Panc1 (cell line): ENCODE measurements around the gene CCR5AS.

Experiments used
- ATAC-seq: fragments of 200-7000 bp; cut with Tn5 transposase; 2 replicates; pipeline ENCODE4 v1.9.1; 2020; ENCODE audit warnings: mild to moderate bottlenecking, moderate library complexity
- BruUV-seq: library from RNA; stranded (reverse); fragments of 400-500 nt; replicated peaks from 2 replicates; lab custom pipeline; 2021; lab: Mats Ljungman, UMichigan
- CTCF ChIA-PET: fragments of 300-600 bp; sonication (Branson Sonifier 250); formaldehyde crosslinking; loops from one replicate; lab custom pipeline; 2022; ENCODE audit warnings: antibody characterized with exemption; lab: Charles Lee
- POLR2A ChIA-PET: fragments of 300-600 bp; sonication (Branson Sonifier 250); formaldehyde crosslinking; loops from one replicate; lab custom pipeline; 2022; ENCODE audit warnings: antibody characterized with exemption; lab: Charles Lee
- DNase-seq: peaks from one replicate; pipeline ENCODE4 v3.0.0-alpha.2; 2010; ENCODE audit warnings: low read depth, low spot score
- H3K27ac ChIP-seq: 2 replicates; pipeline ENCODE4 v1.5.1; 2011; ENCODE audit warnings: mild to moderate bottlenecking, low read length, inconsistent platforms
- H3K27me3 ChIP-seq: fragments of 200-500 bp; sonication (Bioruptor generic); 2 replicates; pipeline ENCODE4 v1.6.0; 2014; ENCODE audit warnings: low read length, inconsistent platforms; ENCODE audit not compliant: control insufficient read depth, insufficient read depth
- H3K36me3 ChIP-seq: fragments of 200-500 bp; sonication (Bioruptor generic); 2 replicates; pipeline ENCODE4 v1.5.1; 2014; ENCODE audit warnings: inconsistent platforms, mild to moderate bottlenecking, low read length, moderate library complexity; ENCODE audit not compliant: control insufficient read depth, insufficient read depth
- H3K4me1 ChIP-seq: 2 replicates; pipeline ENCODE4 v1.5.1; 2011; ENCODE audit warnings: inconsistent platforms, mild to moderate bottlenecking, low read length, moderate library complexity; ENCODE audit not compliant: control insufficient read depth, insufficient read depth
- H3K4me3 ChIP-seq, 2 experiments: 2 replicates each; pipeline ENCODE4 v1.5.1; 2011 to 2012; ENCODE audit warnings: low read depth in 2 of 2, low read length in 2 of 2, mild to moderate bottlenecking in 2 of 2, inconsistent platforms in 1 of 2, moderate library complexity in 1 of 2
- H3K9me3 ChIP-seq: fragments of 200-500 bp; sonication (Bioruptor generic); 2 replicates; pipeline ENCODE4 v1.5.1; 2014; ENCODE audit warnings: low read depth, mild to moderate bottlenecking, inconsistent platforms, low read length, moderate library complexity; ENCODE audit not compliant: control insufficient read depth, insufficient read depth
- POLR2AphosphoS5 ChIP-seq: IDR thresholded peaks from 2 replicates; pipeline ENCODE4 v1.6.1; 2012; ENCODE audit warnings: mild to moderate bottlenecking, low read depth, low read length, moderate library complexity
- SIN3A ChIP-seq: IDR thresholded peaks from 2 replicates; pipeline ENCODE4 v1.6.1; 2012; ENCODE audit warnings: low read depth, mild to moderate bottlenecking, low read length, moderate library complexity, borderline replicate concordance; ENCODE audit not compliant: insufficient read depth
- TCF7L2 ChIP-seq: IDR thresholded peaks from 2 replicates; pipeline ENCODE4 v1.6.1; 2011; ENCODE audit warnings: mild to moderate bottlenecking, low read depth, low read length, inconsistent platforms
- in situ Hi-C: cut with HindIII; loops from 2 replicates; pipeline ENCODE4 v1.10.0; 2016; ENCODE audit warnings: low sequenced_read_pairs, low pct_unique_long_range_greater_than_20kb
- intact Hi-C: fragments of 100-400 bp; cut with micrococcal nuclease; formaldehyde crosslinking; loops from one replicate; pipeline ENCODE4 v1.10.0; 2022; ENCODE audit not compliant: unreplicated experiment
- TF ChIP-seq, protein P1 (sequence below): fragments of 450-650 bp; IDR thresholded peaks from 2 replicates; pipeline ENCODE4 v1.5.1; 2017; ENCODE audit warnings: mild to moderate bottlenecking
- TF ChIP-seq, protein P2 (sequence below), 2 experiments: IDR thresholded peaks; 2 replicates each; pipeline ENCODE4 v1.6.1; 2011 to 2012; ENCODE audit warnings: low read depth in 2 of 2, control low read depth in 1 of 2, low read length in 1 of 2, mild to moderate bottlenecking in 1 of 2, moderate library complexity in 1 of 2; ENCODE audit not compliant: insufficient read depth in 1 of 2

CCR5AS gene

DNA sequence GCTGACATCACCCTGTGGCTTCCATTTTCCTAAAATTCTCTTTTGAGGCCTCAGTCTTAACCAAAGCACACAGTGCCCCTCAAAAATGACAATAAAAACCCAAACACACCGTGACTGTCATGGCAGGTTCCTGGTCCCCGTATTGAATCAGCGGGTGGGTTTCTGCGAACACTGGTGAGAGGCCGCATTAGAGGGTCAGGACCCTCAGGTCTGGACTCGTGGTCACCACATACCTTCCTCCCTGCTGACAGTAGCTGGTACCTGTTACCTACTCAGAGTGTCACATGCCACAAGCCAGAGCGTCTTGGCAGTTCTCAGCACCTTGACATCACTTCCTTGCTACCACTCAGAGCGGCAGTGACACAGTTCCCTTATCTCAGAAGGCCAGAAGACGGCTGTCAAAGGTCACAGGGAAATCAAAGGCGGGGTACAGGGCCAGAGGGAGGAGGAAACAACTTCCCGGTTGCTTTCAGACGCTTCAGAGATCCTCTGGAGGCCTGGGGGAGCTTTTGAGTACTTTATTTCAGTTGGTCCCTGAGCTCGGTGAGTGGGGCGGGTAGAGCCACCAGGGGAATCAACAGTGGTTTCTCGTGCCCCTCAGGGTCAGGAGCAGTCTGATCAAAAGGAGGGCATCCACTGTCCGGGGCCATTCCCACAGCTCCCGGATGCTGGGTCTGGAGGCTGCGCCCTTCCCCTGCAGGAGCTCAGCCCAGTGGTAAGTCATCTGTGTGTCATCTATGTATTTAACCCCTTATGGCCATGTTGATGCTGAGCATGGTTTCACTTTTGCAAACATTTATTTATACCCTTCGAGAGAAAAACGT lies at the start of gene CCR5AS, which contains the start of gene CCRL2:
Gene CCR5AS, minus strand, starts transcription at position 279 of the 824 bp plus-strand sequence.
Gene CCRL2, plus strand, starts transcription at position 472 of the 824 bp plus-strand sequence. CDS start 821 bp downstream, outside the sequence.
- peak; percentile 74 for ATAC-seq
- ChIA-PET POLR2A (no interaction called here), CTCF (no interaction called here)
- H3K4me1 ChIP-seq: no peaks in the 10 kb centered on the region
- in situ Hi-C loops: no loop called here
- DNase-seq: no peak
- no peak within 1 kb of the TSS for H3K27ac ChIP-seq
- H3K9me3 ChIP-seq: no peaks in the 10 kb centered on the region
- no TSS peak for BruUV-seq
- H3K27me3 ChIP-seq: no peaks in the 10 kb centered on the region
- no peak within 1 kb of the TSS for H3K4me3 ChIP-seq
- TF ChIP-seq, protein P1, sequence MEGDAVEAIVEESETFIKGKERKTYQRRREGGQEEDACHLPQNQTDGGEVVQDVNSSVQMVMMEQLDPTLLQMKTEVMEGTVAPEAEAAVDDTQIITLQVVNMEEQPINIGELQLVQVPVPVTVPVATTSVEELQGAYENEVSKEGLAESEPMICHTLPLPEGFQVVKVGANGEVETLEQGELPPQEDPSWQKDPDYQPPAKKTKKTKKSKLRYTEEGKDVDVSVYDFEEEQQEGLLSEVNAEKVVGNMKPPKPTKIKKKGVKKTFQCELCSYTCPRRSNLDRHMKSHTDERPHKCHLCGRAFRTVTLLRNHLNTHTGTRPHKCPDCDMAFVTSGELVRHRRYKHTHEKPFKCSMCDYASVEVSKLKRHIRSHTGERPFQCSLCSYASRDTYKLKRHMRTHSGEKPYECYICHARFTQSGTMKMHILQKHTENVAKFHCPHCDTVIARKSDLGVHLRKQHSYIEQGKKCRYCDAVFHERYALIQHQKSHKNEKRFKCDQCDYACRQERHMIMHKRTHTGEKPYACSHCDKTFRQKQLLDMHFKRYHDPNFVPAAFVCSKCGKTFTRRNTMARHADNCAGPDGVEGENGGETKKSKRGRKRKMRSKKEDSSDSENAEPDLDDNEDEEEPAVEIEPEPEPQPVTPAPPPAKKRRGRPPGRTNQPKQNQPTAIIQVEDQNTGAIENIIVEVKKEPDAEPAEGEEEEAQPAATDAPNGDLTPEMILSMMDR: no peak
- TF ChIP-seq TCF7L2 (no peak), SIN3A (no peak), POLR2AphosphoS5 (no peak)
- TF ChIP-seq, protein P2, sequence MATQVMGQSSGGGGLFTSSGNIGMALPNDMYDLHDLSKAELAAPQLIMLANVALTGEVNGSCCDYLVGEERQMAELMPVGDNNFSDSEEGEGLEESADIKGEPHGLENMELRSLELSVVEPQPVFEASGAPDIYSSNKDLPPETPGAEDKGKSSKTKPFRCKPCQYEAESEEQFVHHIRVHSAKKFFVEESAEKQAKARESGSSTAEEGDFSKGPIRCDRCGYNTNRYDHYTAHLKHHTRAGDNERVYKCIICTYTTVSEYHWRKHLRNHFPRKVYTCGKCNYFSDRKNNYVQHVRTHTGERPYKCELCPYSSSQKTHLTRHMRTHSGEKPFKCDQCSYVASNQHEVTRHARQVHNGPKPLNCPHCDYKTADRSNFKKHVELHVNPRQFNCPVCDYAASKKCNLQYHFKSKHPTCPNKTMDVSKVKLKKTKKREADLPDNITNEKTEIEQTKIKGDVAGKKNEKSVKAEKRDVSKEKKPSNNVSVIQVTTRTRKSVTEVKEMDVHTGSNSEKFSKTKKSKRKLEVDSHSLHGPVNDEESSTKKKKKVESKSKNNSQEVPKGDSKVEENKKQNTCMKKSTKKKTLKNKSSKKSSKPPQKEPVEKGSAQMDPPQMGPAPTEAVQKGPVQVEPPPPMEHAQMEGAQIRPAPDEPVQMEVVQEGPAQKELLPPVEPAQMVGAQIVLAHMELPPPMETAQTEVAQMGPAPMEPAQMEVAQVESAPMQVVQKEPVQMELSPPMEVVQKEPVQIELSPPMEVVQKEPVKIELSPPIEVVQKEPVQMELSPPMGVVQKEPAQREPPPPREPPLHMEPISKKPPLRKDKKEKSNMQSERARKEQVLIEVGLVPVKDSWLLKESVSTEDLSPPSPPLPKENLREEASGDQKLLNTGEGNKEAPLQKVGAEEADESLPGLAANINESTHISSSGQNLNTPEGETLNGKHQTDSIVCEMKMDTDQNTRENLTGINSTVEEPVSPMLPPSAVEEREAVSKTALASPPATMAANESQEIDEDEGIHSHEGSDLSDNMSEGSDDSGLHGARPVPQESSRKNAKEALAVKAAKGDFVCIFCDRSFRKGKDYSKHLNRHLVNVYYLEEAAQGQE (IDR thresholded peaks at IDR 0.05; ENCODE audit: insufficient read depth in 1 of 2, low read depth in 2 of 2, low read length in 1 of 2): no peak
- no peaks in the 10 kb centered on the region for H3K36me3 ChIP-seq
- intact Hi-C loops: no loop called here

DNA sequence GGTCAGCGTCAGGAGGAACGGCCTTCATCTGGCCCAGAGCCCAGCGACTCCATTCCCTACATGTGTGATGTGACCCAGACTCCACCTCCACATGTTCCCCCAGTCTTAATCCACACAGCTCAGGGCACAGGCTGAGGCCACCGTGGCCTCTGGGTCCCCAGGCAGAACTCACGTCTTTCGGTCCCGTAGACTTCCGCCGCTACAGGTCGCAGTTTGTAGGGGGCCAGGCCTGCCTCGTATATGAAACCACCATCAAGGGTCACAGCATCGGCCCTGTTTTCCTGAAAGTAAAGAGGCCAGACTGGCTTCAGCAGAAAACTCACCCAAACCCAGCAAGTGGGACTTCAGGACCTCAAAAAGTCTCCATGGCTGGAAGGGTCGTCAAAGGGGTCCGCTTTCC lies 49.3 kb upstream of the CCR5AS start:
- POLR2A ChIA-PET: no interaction called here
- Histone ChIP-seq H3K9me3 (no peaks in the 10 kb centered on the region), H3K27me3 (no peaks in the 10 kb centered on the region), H3K27ac (no peak overlapping the region), H3K4me3 (no peak overlapping the region), H3K4me1 (no peaks in the 10 kb centered on the region), H3K36me3 (no peaks in the 10 kb centered on the region)
- in situ Hi-C loops: no loop called here
- DNase-seq (no peak), ATAC-seq (no peak)
- no peak for TF ChIP-seq TCF7L2
- no peak for TF ChIP-seq SIN3A
- TF ChIP-seq, protein P1: no peak
- TF ChIP-seq POLR2AphosphoS5: no peak
- TF ChIP-seq, protein P2 (IDR thresholded peaks at IDR 0.05; ENCODE audit: insufficient read depth in 1 of 2, low read depth in 2 of 2, low read length in 1 of 2): no peak
- intact Hi-C loops: no loop called here
- CTCF ChIA-PET: no interaction called here
- no TSS peak for BruUV-seq
